HG02571 (cell line): ENCODE results near the gene CCND1.
"Not testable (repeated sequence)": the region's sequence is repeated elsewhere in the genome, so short reads cannot be mapped to it uniquely, and the experiment has no call there.

Source experiments
- ATAC-seq: cut with Tn5 transposase; IDR thresholded peaks from one replicate; pipeline ENCODE4 v1.9.1; 2021; ENCODE audit warnings: mild to moderate bottlenecking, moderate library complexity; ENCODE audit not compliant: unreplicated experiment

Gene CCND1

DNA sequence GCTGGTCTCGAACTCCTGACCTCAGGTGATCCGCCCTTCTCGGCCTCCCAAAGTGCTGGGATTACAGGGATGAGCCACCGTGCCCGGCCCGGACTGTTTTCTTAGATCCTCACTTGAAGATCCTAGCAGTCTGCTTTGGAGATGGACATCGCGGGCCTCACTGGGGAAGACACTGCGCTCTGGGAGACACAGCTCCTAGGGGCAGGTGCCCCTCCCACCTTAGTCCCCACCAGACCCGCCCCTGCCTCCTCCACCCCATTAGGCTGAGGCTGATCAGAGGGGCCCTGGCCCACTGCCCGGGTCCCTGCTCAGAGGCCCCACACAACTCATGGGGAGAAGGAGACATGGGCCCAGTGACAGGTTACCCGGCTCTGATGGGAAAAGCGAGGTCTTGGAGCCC is 45.5 kb downstream of the CCND1 start:
- no peak for ATAC-seq

- ATAC-seq: no peak
Measured at GRCh38 chr11:69686856-69687255, 45.9 kb downstream of the CCND1 start.

- ATAC-seq: not testable (repeated sequence)
Measured at GRCh38 chr11:69687969-69688771, 47.2 kb downstream of the CCND1 start.

DNA sequence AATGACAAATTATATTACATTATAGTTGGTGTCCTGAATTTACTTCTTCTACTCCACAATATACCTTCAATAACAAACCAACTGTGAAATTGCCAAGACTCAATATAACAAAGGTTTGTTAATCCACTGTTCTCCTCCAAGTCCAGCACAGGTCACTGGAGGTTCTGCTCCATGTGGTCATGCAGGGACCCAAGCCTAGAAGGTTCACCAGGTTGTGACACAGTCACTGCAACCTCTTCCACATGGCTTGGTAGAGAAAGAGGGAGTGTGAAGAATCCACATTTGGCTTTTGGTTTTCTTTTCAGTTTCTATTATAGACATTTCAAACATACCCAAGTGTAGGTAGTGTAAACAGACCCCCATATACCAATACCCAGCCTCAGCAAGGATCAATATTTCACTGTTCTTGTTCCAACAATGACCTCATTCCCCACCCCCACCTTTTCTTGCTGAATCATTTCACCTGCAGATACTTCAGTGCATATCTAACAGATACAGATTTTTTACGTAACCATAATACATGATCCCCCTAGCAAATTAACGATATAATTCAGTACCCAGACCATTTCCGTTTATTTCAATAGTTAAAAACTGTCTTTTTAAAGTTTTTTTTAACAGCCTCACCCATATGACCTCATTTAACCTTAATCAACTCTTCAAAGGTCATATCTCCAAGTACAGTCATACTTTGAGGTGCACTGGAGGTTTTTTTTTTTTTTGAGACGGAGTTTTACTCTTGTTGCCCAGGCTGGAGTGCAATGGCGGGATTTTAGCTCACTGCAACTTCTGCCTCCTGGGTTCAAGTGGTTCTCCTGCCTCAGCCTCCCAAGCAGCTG is 48.7 kb downstream of the CCND1 start:
- no peak for ATAC-seq

- no peak for ATAC-seq
Measured at GRCh38 chr11:69691463-69691862, 50.5 kb downstream of the CCND1 start.

DNA sequence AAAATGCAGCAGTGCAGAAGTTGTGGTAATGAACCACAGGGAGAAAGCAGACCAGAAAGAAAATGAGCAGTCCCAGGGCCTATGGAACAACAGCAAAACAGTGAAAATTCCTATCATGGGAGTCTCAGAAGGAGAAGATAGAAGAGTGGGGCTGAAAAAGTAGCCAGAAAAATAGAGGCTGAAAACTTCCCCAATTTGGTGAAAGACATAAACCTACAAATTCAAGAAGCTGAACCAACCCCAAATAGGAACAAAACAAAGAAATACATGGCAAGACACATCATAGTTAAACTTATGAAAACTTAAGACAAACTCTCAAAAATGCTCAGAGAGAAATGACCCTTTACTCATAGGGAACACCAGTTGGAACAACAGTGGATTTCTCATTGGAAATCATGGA is 51.5 kb downstream of the CCND1 start:
- ATAC-seq: no peak

- no peak for ATAC-seq
Measured at GRCh38 chr11:69694781-69695180, 53.8 kb downstream of the CCND1 start.

DNA sequence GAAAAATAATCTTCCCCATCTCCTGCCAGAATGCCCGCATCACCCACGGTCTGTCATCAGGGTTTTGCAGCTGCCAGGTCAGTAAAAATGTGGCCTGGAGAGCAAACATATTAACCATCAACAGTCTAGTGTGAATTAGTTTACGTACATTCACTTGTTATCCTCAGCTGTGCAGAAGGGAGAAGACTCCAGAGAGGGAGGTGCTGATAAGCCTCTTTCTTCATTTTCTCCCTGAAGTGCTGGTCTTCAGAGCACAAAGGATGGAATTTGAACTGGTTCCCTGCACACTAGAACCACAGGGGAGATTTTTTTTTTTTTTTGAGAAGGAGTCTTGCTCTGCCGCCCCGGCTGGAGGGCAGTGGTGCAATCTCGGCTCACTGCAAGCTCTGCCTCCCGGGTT is 54.6 kb downstream of the CCND1 start:
- ATAC-seq: no peak

- not testable (repeated sequence) for ATAC-seq
Measured at GRCh38 chr11:69695995-69696394, 55.0 kb downstream of the CCND1 start.

GRCh38 chr11:69696749-69697468 is 56.0 kb downstream of the CCND1 start:
- ATAC-seq: no peak

DNA sequence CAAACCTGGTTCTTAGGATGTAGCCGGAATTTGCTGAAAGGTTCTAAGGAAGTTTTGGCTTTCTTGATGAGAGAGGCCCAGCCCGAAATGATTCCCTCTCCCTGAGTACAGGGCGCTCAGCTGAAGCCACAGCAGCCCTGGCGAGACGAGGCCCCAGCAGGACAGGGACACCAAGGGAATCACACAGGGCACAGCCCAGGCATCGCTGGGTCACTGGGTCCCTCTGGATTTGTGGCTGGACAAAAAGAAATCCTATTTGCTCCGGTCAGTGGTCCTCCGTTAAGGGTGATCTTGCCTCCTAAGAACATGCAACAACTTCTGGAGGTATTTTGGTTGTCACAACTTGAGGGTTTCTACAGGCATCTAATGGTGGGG is 56.5 kb downstream of the CCND1 start:
- no peak for ATAC-seq

DNA sequence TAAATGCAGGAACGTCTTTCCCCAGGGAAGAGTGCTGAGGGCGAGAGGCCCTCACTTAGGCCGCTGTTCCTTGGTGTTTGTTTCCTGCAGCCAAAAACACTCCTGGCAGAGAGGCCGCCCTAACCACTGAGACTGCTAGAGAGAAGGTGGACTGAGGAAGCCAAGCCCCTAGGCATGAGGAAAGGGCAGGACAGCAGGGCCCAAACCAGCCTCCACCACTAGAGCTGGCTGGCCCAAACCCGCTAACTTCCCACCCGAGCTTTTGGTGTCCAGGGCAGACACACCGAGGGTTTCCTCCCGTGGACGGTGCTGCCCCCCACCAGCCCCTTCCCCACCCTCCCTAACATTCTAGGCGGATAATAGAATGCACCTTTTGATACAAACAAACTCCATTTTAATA is 56.9 kb downstream of the CCND1 start:
- ATAC-seq: no peak

DNA sequence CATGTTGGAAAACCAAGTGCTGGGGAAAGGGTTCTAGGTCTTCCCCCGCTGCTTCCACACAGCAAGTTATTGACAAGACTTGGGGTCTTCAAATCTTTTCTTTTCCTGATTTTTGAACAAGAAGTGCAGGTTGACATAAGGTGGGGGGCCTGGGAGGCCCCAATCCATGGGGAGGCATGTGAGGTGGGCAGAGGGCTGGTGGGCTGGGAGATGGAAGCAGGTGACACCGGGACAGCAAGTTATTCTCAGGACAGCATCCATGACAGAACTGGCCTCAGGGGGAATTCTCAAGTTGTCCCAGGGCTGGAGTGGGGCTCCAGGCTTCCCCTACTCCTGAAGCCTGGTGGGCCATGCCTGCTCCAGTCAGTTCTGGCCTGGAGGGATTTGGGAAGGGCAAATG is 57.4 kb downstream of the CCND1 start:
- no peak for ATAC-seq

DNA sequence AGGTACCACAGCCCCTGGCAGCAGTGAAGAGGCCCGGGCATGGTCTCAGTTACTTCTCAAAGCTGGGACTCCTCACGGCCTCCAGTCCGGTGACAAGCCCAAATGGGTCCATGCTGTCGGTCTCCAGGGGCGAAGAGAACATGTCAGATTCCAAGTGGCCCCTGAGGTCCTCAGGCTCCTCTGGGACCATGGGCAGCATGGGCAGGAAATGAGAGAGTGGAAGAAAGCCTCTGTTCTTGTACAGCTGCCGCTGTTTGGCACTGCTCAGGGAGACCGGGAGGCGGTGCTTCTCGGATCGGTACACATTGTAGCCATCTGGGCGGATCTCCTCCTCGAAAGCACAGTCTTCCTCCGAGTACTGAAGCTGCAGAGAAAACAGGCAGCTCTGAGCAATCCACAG is 58.3 kb downstream of the CCND1 start:
- no peak for ATAC-seq

GRCh38 chr11:69700278-69701140 is 59.6 kb downstream of the CCND1 start:
- ATAC-seq: no peak

- no peak for ATAC-seq
Measured at GRCh38 chr11:69702239-69702691, 61.3 kb downstream of the CCND1 start.

DNA sequence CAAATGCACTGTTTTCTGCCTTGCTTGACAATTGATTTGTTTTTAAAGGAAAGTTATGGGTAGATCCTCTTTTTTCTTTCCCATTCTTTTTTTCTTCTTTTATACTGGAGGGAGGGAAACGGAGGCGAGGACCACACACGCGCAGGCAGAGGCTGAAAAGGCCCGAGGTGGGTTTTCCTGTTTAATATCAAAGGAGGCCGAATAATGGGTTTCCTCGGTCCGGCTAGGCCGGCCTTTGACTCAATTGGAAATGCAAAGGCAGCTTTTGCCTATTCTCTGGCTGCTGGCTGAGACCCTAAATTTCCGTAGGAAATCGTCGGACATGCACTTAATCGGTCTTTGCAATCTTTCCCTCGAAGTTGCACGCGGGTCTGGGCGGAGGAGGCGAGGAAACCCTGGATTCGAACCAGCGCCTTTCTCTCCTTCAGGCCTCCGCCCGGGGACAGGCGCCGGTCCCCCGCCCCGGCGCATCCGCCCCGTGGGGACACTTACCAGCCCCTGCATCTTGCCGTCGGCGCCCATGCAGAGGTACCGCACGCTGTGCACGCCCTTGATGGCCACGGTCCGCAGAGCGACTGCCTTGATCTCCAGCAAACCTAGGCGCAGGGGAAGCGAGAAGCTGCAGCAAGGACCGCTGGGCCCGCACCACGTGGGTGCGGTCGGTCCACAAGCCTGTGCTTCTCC is 62.0 kb downstream of the CCND1 start:
- no peak for ATAC-seq

DNA sequence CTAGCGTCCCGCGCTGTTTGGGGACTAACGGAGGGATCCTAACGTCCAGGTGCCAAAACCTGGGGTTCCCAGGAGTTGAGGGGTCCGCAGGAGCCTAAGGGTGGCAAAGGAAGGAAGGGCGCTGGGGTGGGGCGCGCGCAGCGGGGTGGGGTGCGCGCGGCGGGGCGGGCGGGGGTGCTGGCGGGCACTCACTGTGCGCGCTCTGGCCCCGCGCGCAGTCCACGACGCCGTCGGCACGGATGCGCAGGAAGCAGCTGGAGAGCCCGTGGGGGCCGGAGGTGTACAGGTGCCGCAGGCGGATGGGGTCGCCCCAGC is 62.5 kb downstream of the CCND1 start:
- no peak for ATAC-seq
